ENCODE data around the gene RAB11FIP3.

DNA sequence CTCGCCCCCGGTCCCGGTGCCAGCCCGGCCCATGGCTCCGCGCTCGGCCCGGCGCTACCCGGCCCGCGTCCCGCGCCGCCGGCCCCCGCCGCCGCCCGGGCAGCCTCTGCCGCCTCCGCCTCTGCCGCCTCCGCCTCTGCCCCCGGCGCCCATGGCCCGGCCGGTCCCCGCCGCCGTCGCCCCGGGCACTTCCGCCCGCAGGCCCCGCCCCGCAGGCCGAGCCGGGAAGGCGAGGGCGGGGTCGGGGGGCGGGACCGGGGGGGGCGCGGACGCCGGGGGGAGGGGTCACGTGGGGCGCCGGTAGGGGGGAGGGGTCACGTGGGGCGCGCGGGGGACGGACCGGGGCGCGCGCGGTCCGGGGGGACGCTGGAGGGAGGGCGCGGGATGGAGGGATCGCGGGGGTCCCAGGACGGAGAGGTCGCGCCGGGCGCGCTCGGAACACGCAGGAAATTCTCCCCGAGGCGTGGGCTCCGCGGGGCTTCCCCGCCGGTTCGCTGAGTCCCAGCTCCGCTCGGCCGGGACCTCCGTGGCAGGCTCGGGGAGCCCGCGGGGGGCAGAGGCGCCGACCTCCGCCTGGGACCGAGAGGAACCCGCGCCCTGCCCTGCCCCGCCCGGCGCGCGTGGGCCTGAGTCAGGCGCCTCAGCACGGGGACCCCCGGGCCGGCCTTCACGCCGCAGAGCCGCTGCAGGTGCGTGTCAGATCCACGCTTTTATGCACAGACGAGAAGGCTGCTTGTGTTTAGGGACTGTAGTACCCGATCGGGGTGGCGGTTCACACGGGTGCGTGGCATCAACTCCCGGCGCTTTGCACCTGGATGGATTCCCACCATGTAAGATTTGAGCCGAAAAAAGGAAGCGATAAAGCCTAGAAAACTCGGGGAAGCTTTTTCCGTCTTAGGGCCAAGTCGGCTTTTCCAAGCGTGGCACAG lies 43.4 kb upstream of the RAB11FIP3 start, which contains the start of gene PGAP6:
- TF ChIP-seq SALL2 (CRISPR knock-in tag; IDR thresholded peaks at IDR 0.05) (no peak), CTCF (CRISPR knock-in tag; IDR thresholded peaks at IDR 0.05) (no peak), ZNF598 (CRISPR knock-in tag; IDR thresholded peaks at IDR 0.05; ENCODE audit: borderline replicate concordance) (no peak), CHD4 (IDR thresholded peaks at IDR 0.05; ENCODE audit: borderline replicate concordance, low read length) (no peak), ASH2L (IDR thresholded peaks at IDR 0.05; ENCODE audit: insufficient read length, low read depth, low read length) (no peak), RELA (CRISPR knock-in tag; IDR thresholded peaks at IDR 0.05) (no peak), RFX3 (CRISPR knock-in tag; IDR thresholded peaks at IDR 0.05) (no peak), ELF1 (CRISPR knock-in tag; IDR thresholded peaks at IDR 0.05) (no peak), ATF3 (CRISPR knock-in tag; IDR thresholded peaks at IDR 0.05) (no peak), TCF7 (IDR thresholded peaks at IDR 0.05; ENCODE audit: low read depth) (no peak)
- TF ChIP-seq, protein P1, sequence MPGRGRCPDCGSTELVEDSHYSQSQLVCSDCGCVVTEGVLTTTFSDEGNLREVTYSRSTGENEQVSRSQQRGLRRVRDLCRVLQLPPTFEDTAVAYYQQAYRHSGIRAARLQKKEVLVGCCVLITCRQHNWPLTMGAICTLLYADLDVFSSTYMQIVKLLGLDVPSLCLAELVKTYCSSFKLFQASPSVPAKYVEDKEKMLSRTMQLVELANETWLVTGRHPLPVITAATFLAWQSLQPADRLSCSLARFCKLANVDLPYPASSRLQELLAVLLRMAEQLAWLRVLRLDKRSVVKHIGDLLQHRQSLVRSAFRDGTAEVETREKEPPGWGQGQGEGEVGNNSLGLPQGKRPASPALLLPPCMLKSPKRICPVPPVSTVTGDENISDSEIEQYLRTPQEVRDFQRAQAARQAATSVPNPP (CRISPR knock-in tag; IDR thresholded peaks at IDR 0.05), result no peak
